Liver (tissue), 3 donors: ENCODE results near the gene IKZF4.

ENCODE experiments used
- FOXA1 ChIP-seq: IDR thresholded peaks from 2 replicates; pipeline ENCODE4 v1.6.1; 2016; ENCODE audit warnings: antibody characterized with exemption
- RAD21 ChIP-seq, 2 donors: IDR thresholded peaks; 2 replicates each; pipeline ENCODE4 v1.6.1; 2016; ENCODE audit warnings: antibody characterized with exemption in 2 of 2, mild to moderate bottlenecking in 2 of 2
- REST ChIP-seq: IDR thresholded peaks from 2 replicates; pipeline ENCODE4 v1.6.1; 2016; ENCODE audit warnings: antibody characterized with exemption, mild to moderate bottlenecking
- SP1 ChIP-seq: IDR thresholded peaks from 2 replicates; pipeline ENCODE4 v1.6.1; 2018; ENCODE audit warnings: antibody characterized with exemption, mild to moderate bottlenecking
- TF ChIP-seq, protein P1 (sequence below): fragments of 150-350 bp; IDR thresholded peaks from 2 replicates; pipeline ENCODE4 v1.5.1; 2017; ENCODE audit warnings: improper control_type of control experiment, low read depth, low read length; ENCODE audit not compliant: missing input control
- TF ChIP-seq, protein P2 (sequence below): IDR thresholded peaks from 2 replicates; pipeline ENCODE4 v1.6.1; 2016; ENCODE audit warnings: antibody characterized with exemption
- donor health status: healthy.
- donor health status: healthy.

- TF ChIP-seq, protein P1, sequence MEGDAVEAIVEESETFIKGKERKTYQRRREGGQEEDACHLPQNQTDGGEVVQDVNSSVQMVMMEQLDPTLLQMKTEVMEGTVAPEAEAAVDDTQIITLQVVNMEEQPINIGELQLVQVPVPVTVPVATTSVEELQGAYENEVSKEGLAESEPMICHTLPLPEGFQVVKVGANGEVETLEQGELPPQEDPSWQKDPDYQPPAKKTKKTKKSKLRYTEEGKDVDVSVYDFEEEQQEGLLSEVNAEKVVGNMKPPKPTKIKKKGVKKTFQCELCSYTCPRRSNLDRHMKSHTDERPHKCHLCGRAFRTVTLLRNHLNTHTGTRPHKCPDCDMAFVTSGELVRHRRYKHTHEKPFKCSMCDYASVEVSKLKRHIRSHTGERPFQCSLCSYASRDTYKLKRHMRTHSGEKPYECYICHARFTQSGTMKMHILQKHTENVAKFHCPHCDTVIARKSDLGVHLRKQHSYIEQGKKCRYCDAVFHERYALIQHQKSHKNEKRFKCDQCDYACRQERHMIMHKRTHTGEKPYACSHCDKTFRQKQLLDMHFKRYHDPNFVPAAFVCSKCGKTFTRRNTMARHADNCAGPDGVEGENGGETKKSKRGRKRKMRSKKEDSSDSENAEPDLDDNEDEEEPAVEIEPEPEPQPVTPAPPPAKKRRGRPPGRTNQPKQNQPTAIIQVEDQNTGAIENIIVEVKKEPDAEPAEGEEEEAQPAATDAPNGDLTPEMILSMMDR, result no peak
- TF ChIP-seq REST (no peak), RAD21 (IDR thresholded peaks at IDR 0.05) (no peak), FOXA1 (no peak), SP1 (no peak)
- TF ChIP-seq, protein P2, sequence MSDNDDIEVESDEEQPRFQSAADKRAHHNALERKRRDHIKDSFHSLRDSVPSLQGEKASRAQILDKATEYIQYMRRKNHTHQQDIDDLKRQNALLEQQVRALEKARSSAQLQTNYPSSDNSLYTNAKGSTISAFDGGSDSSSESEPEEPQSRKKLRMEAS, result no peak
Measured at GRCh38 chr12:55983232-55983842, 37.5 kb upstream of the IKZF4 start.
